ENCODE measurements around the gene CUX1. TPM values are rescaled to one million over a fixed set of nuclear protein-coding genes. Genes with fewer than 3 reads are reported as not detected.

The CUX1 gene
- total RNA-seq, 1 donor from 2014 or later: 40.5 TPM

DNA sequence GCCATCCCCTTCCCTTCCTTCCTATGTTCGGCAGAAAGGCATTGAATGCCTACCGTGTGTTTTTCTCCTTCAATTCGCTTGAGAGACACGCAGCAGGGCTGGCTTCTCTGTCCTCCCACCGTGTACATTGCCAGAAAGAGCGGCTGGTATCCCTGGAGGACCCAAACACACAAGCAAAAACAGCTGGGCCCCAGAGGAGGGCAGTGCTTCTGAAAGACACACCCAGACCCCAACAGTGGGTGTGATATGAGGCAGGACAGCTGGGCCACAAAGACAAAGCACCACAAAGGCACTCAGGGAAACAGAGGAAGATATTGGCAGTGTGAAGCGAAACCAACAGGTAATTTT is 336.1 kb downstream of the CUX1 start:
- no peak for DNase-seq (ENCODE audit: low read depth)
- Histone ChIP-seq H3K36me3 (ENCODE audit: control insufficient read depth, insufficient read depth, low read length) (peaks cover 5% of the 10 kb centered on the region), H3K4me3 (ENCODE audit: low read depth, low read length) (no peak overlapping the region), H3K27me3 (ENCODE audit: control insufficient read depth, insufficient read depth, low read length) (no peaks in the 10 kb centered on the region)
- no peak for TF ChIP-seq CTCF (IDR thresholded peaks at IDR 0.05; ENCODE audit: insufficient read depth, low read length, severe bottlenecking)
- no peak for FAIRE-seq

DNA sequence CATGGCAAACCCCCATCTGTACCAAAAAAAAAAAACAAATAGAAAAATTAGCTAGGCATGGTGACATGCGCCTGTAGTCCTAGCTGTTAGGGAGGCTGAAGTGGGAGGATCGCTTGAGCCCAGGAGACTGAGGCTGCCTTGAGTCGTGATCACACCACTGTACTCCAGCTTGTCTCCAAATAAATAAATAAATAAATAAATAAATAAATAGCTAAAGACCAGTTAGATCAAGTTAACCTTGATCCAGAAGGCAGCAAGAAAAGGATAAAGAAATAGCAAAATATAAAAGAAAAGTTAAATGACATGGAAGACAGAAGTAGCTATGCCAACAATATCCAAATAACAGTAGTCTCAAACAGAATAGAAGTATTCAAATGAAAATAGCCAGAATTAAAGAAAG is 337.0 kb downstream of the CUX1 start:
- no peaks in the 10 kb centered on the region for H3K27me3 ChIP-seq (ENCODE audit: control insufficient read depth, insufficient read depth, low read length)
- TF ChIP-seq CTCF (IDR thresholded peaks at IDR 0.05; ENCODE audit: insufficient read depth, low read length, severe bottlenecking): no peak
- no peak overlapping the region for H3K4me3 ChIP-seq (ENCODE audit: low read depth, low read length)
- no peak for DNase-seq (ENCODE audit: low read depth)
- FAIRE-seq: no peak
- H3K36me3 ChIP-seq (ENCODE audit: control insufficient read depth, insufficient read depth, low read length): peaks cover 5% of the 10 kb centered on the region

GRCh38 chr7:102155821-102156441 is 338.5 kb downstream of the CUX1 start:
- DNase-seq (ENCODE audit: low read depth): no peak

DNA sequence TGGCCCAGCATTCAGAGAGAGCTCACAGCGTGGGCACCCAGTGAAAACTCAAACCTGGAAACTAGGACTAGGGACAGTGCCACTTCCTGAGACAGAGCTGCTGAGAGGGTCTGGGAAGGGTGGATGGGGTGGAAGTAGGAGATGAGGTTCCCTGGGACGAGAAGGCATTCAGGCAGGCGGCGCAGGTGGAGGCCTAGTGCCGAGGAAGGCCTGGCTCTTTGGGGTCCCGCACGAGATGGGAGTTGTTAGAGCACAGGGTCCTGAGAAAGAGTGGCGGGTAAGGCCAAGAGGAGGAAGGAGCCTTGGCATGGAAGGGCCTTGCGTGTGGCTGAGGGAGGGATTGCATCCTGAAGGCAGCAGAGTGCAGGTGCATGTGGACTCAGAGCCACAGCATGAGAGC is 339.4 kb downstream of the CUX1 start:
- no peak for DNase-seq (ENCODE audit: low read depth)
- FAIRE-seq: no peak
- Histone ChIP-seq H3K4me3 (ENCODE audit: low read depth, low read length) (no peak overlapping the region), H3K36me3 (ENCODE audit: control insufficient read depth, insufficient read depth, low read length) (peaks cover 5% of the 10 kb centered on the region), H3K27me3 (ENCODE audit: control insufficient read depth, insufficient read depth, low read length) (no peaks in the 10 kb centered on the region)
- TF ChIP-seq CTCF (IDR thresholded peaks at IDR 0.05; ENCODE audit: insufficient read depth, low read length, severe bottlenecking): no peak

More at GRCh38 chr7:102155821-102156441, 338.5 kb downstream of the CUX1 start:
- Histone ChIP-seq H3K27me3 (ENCODE audit: control insufficient read depth, insufficient read depth, low read length) (no peaks in the 10 kb centered on the region), H3K36me3 (ENCODE audit: control insufficient read depth, insufficient read depth, low read length) (peaks cover 5% of the 10 kb centered on the region), H3K4me3 (ENCODE audit: low read depth, low read length) (no peak overlapping the region)
- FAIRE-seq: no peak
- no peak for TF ChIP-seq CTCF (IDR thresholded peaks at IDR 0.05; ENCODE audit: insufficient read depth, low read length, severe bottlenecking)

DNA sequence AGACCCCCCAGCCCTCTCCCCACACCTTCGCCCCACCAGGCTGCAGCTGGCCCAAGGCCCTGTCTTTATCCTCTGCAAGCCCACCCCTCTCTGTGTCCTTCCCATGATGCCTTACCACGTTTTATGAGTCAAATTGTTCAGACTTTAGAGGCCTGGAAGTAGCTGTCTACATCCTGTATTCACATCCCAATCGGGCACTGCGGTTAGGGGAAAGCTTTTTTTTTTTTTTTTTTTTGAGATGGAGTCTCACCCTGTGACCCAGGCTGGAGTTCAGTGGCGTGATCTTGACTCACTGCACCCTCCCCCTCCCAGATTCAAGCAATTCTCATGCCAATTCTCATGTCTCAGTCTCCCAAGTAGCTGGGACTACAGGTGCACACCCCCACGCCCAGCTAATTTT is 347.7 kb downstream of the CUX1 start:
- DNase-seq (ENCODE audit: low read depth): no peak
- FAIRE-seq: no peak
- Histone ChIP-seq H3K4me3 (ENCODE audit: low read depth, low read length) (no peak overlapping the region), H3K27me3 (ENCODE audit: control insufficient read depth, insufficient read depth, low read length) (no peaks in the 10 kb centered on the region), H3K36me3 (ENCODE audit: control insufficient read depth, insufficient read depth, low read length) (peaks cover 3% of the 10 kb centered on the region)
- no peak for TF ChIP-seq CTCF (IDR thresholded peaks at IDR 0.05; ENCODE audit: insufficient read depth, low read length, severe bottlenecking)

DNA sequence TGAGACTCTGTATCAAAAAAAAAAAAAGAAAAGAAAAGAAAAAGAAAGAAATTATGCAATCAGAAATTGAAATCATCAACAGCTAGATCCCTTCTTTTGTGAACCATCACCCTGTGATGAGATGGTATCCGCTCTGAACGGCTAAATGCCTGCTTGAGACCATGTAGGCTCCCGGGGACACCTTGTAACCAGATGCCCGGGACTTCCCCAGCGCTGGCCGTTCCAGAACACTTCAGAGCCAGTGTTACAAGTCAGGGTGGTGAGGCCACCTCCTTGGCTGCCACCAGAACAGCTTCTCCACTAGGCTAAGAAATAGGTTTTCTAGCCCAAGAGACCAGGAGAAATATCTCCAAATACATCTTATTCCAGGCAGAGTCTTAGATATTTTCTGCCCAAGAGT is 349.8 kb downstream of the CUX1 start:
- no peaks in the 10 kb centered on the region for H3K27me3 ChIP-seq (ENCODE audit: control insufficient read depth, insufficient read depth, low read length)
- FAIRE-seq: no peak
- H3K36me3 ChIP-seq (ENCODE audit: control insufficient read depth, insufficient read depth, low read length): peaks cover 3% of the 10 kb centered on the region

More for the DNA sequence above, 349.8 kb downstream of the CUX1 start:
- H3K4me3 ChIP-seq (ENCODE audit: low read depth, low read length): no peak overlapping the region
- TF ChIP-seq CTCF (IDR thresholded peaks at IDR 0.05; ENCODE audit: insufficient read depth, low read length, severe bottlenecking): no peak
- DNase-seq (ENCODE audit: low read depth): no peak
